Mesodermal cell (in vitro differentiated cells): ENCODE results near the gene ZCWPW1.
"Not testable (repeated sequence)": the region's sequence is repeated elsewhere in the genome, so short reads cannot be mapped to it uniquely, and the experiment has no call there.

Experiments used
- H3K27ac ChIP-seq: 2 replicates; pipeline ENCODE4 v1.7.0; 2013; ENCODE audit warnings: mild to moderate bottlenecking, low read depth, low read length, moderate library complexity; ENCODE audit not compliant: severe bottlenecking
- H3K36me3 ChIP-seq: 2 replicates; pipeline ENCODE4 v1.7.1; 2013; ENCODE audit warnings: mild to moderate bottlenecking, low read length, moderate library complexity; ENCODE audit not compliant: control insufficient read depth, insufficient read depth
- H3K4me1 ChIP-seq: one replicate; pipeline ENCODE4 v1.7.1; 2013; ENCODE audit warnings: mild to moderate bottlenecking, low read length; ENCODE audit not compliant: insufficient read depth, control insufficient read depth, poor library complexity, severe bottlenecking
- H3K4me3 ChIP-seq: 2 replicates; pipeline ENCODE4 v1.7.0; 2013; ENCODE audit warnings: low read length, control low read depth, mild to moderate bottlenecking; ENCODE audit not compliant: insufficient read depth, poor library complexity, severe bottlenecking; ENCODE audit errors: extremely low read depth
- H3K9me3 ChIP-seq: 2 replicates; pipeline ENCODE4 v1.7.1; 2013; ENCODE audit warnings: mild to moderate bottlenecking, low read length, moderate library complexity; ENCODE audit not compliant: control insufficient read depth
- WGBS, 2 experiments: methylation state at CpG; one replicate each; pipeline ENCODE4 v1.1.5; 2013; ENCODE audit warnings: missing lambda C conversion rate in 2 of 2; ENCODE audit not compliant: insufficient coverage in 2 of 2; 5-methylcytosine and 5-hydroxymethylcytosine counted together

Gene ZCWPW1

GRCh38 chr7:100453854-100454253 is 25.4 kb upstream of the ZCWPW1 start:
- H3K4me3 ChIP-seq, H3K27ac ChIP-seq, H3K36me3 ChIP-seq, H3K9me3 ChIP-seq, H3K4me1 ChIP-seq: not testable (repeated sequence)
- WGBS, 2 experiments, result 93 to 94% methylated on average over 6 to 7 of the region's 8 CpGs

- Histone ChIP-seq H3K4me3 (no peak overlapping the region), H3K36me3 (no peaks in the 10 kb centered on the region), H3K9me3 (no peaks in the 10 kb centered on the region), H3K4me1 (peaks cover 2% of the 10 kb centered on the region), H3K27ac (no peak overlapping the region)
- 73 to 90% methylated on average over 2 of the region's 3 CpGs for WGBS, 2 experiments
These were observed 24.0 kb upstream of the ZCWPW1 start for GRCh38 chr7:100452513-100452912.

GRCh38 chr7:100449190-100449795 is 20.8 kb upstream of the ZCWPW1 start:
- Histone ChIP-seq H3K4me1 (peaks cover 4% of the 10 kb centered on the region), H3K9me3 (no peaks in the 10 kb centered on the region), H3K27ac (no peak overlapping the region), H3K4me3 (no peak overlapping the region), H3K36me3 (no peaks in the 10 kb centered on the region)
- 91 to 96% methylated on average over 8 to 11 of the region's 13 CpGs for WGBS, 2 experiments

- WGBS, 2 experiments, result 75 to 89% methylated on average over 3 of the region's 8 CpGs
- not testable (repeated sequence) for H3K27ac ChIP-seq
These were observed 18.9 kb upstream of the ZCWPW1 start for GRCh38 chr7:100447363-100447762.

GRCh38 chr7:100446040-100446439 is 17.5 kb upstream of the ZCWPW1 start:
- H3K27ac ChIP-seq, result no peak overlapping the region
- no peak overlapping the region for H3K4me3 ChIP-seq
- 100% methylated on average over 1 to 2 of the region's 2 CpGs for WGBS, 2 experiments
- H3K36me3 ChIP-seq, result no peaks in the 10 kb centered on the region
- peaks cover 4% of the 10 kb centered on the region for H3K4me1 ChIP-seq
- no peaks in the 10 kb centered on the region for H3K9me3 ChIP-seq

More at GRCh38 chr7:100447363-100447762, 18.9 kb upstream of the ZCWPW1 start:
- H3K36me3 ChIP-seq, H3K4me3 ChIP-seq, H3K4me1 ChIP-seq, H3K9me3 ChIP-seq: not testable (repeated sequence)

GRCh38 chr7:100444311-100445278 is 16.1 kb upstream of the ZCWPW1 start:
- Histone ChIP-seq H3K4me3 (no peak overlapping the region), H3K9me3 (no peaks in the 10 kb centered on the region), H3K27ac (peak overlapping the region; percentile 76), H3K36me3 (no peaks in the 10 kb centered on the region), H3K4me1 (peaks cover 4% of the 10 kb centered on the region)
- 64 to 67% methylated on average over 11 to 14 of the region's 14 CpGs for WGBS, 2 experiments

- H3K27ac ChIP-seq, result no peak overlapping the region
- 94 to 99% methylated on average over 7 to 9 of the region's 9 CpGs for WGBS, 2 experiments
- peaks cover 4% of the 10 kb centered on the region for H3K4me1 ChIP-seq
- H3K4me3 ChIP-seq, result no peak overlapping the region
- H3K36me3 ChIP-seq, result no peaks in the 10 kb centered on the region
- no peaks in the 10 kb centered on the region for H3K9me3 ChIP-seq
These were observed 14.8 kb upstream of the ZCWPW1 start for GRCh38 chr7:100443096-100443840.

GRCh38 chr7:100441641-100442535 is 13.4 kb upstream of the ZCWPW1 start:
- Histone ChIP-seq H3K4me3 (no peak overlapping the region), H3K27ac (no peak overlapping the region), H3K4me1 (peaks cover 4% of the 10 kb centered on the region), H3K9me3 (no peaks in the 10 kb centered on the region), H3K36me3 (no peaks in the 10 kb centered on the region)
- WGBS, 2 experiments, result 90 to 92% methylated on average over 6 to 8 of the region's 11 CpGs

GRCh38 chr7:100439244-100439643 is 10.7 kb upstream of the ZCWPW1 start:
- whole genome bisulfite sequencing, 2 experiments, result 91 to 93% methylated on average over 7 of the region's 7 CpGs
- H3K4me3 ChIP-seq, result not testable (repeated sequence)

GRCh38 chr7:100438731-100439130 is 10.2 kb upstream of the ZCWPW1 start:
- H3K4me3 ChIP-seq, H3K27ac ChIP-seq, H3K4me1 ChIP-seq, H3K9me3 ChIP-seq: not testable (repeated sequence)
- 91 to 99% methylated on average over 6 of the region's 8 CpGs for WGBS, 2 experiments
- peaks cover 19% of the 10 kb centered on the region for H3K36me3 ChIP-seq

More at GRCh38 chr7:100439244-100439643, 10.7 kb upstream of the ZCWPW1 start:
- H3K36me3 ChIP-seq, result peaks cover 14% of the 10 kb centered on the region
- peak overlapping the region; percentile 60 for H3K27ac ChIP-seq
- H3K4me1 ChIP-seq, H3K9me3 ChIP-seq: not testable (repeated sequence)
